HepG2 (cell line): ENCODE measurements around the gene HMGN1.

Experiments
- BRCA1 ChIP-seq: sonication (generic); formaldehyde crosslinking; IDR thresholded peaks from 2 replicates; pipeline ENCODE4 v1.4.0; 2020; ENCODE audit warnings: missing genetic modification reagents
- FOXJ3 ChIP-seq: sonication (generic); formaldehyde crosslinking; IDR thresholded peaks from 2 replicates; pipeline ENCODE4 v1.4.0; 2020; ENCODE audit warnings: missing genetic modification reagents, mild to moderate bottlenecking, borderline replicate concordance
- JUNB ChIP-seq: sonication (generic); formaldehyde crosslinking; IDR thresholded peaks from 2 replicates; pipeline ENCODE4 v1.8.0; 2022; ENCODE audit warnings: missing genetic modification reagents, mild to moderate bottlenecking, borderline replicate concordance
- KAT7 ChIP-seq: IDR thresholded peaks from 2 replicates; pipeline ENCODE4 v1.6.1; 2018; ENCODE audit warnings: borderline replicate concordance, missing compliant biosample characterization
- NFE2 ChIP-seq: sonication (generic); formaldehyde crosslinking; IDR thresholded peaks from 2 replicates; pipeline ENCODE4 v1.4.0; 2020; ENCODE audit warnings: missing genetic modification reagents
- POLR2A ChIP-seq, 2 experiments: IDR thresholded peaks; 2 replicates each; pipeline ENCODE4 v1.6.1; 2011; ENCODE audit warnings: low read depth in 2 of 2, low read length in 2 of 2, mild to moderate bottlenecking in 1 of 2, moderate library complexity in 1 of 2; ENCODE audit not compliant: insufficient read depth in 1 of 2
- POLR2AphosphoS5 ChIP-seq: IDR thresholded peaks from 2 replicates; pipeline ENCODE4 v1.6.1; 2012; ENCODE audit warnings: low read depth, low read length
- ZNF530 ChIP-seq: sonication (generic); formaldehyde crosslinking; IDR thresholded peaks from 2 replicates; pipeline ENCODE4 v1.5.0; 2020; ENCODE audit warnings: low read depth, mild to moderate bottlenecking, missing genetic modification reagents
- TF ChIP-seq, protein P1 (sequence below), 2 experiments: fragments of 450-650 bp in 1 of 2; sonication (generic) in 1 of 2; formaldehyde crosslinking in 1 of 2; IDR thresholded peaks; 2 replicates each; pipeline versions ENCODE4 v1.6.1 to v1.8.0; 2016 to 2022; ENCODE audit warnings: antibody characterized with exemption in 1 of 2, mild to moderate bottlenecking in 1 of 2, missing genetic modification reagents in 1 of 2
- TF ChIP-seq, protein P2 (sequence below): sonication (generic); formaldehyde crosslinking; IDR thresholded peaks from 2 replicates; pipeline ENCODE4 v1.4.0; 2020; ENCODE audit warnings: mild to moderate bottlenecking, missing genetic modification reagents

DNA sequence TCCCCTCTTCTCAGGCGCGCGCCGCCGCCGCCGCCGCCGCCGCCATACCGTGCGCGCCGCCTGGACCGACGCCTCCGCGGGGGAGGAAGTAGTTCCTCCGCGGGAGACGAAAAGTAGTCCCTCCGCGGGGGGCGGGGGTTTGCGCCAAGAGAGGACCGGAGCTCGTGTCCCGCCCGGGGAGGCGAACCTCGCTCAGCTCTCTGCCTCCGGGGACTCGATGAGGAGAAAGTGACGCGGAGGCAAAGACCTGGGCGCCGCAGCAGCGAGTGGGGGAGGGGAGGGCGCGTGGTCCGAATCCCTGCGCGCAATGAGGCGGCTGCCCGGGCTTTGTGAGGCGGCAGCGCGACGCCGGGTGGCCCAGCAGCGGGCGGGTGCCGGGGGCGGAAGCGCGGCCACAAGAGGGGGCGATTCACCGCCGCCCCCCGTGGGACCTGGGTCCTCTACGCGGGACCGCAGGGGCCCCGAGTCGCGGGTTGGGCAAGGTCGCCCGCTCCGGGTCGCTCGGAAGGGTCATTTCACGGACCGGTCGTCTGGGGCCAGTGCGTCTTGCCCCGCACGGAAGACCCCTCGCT lies 35.2 kb downstream of the HMGN1 start, which contains the start of gene BRWD1:
- TF ChIP-seq, protein P1, sequence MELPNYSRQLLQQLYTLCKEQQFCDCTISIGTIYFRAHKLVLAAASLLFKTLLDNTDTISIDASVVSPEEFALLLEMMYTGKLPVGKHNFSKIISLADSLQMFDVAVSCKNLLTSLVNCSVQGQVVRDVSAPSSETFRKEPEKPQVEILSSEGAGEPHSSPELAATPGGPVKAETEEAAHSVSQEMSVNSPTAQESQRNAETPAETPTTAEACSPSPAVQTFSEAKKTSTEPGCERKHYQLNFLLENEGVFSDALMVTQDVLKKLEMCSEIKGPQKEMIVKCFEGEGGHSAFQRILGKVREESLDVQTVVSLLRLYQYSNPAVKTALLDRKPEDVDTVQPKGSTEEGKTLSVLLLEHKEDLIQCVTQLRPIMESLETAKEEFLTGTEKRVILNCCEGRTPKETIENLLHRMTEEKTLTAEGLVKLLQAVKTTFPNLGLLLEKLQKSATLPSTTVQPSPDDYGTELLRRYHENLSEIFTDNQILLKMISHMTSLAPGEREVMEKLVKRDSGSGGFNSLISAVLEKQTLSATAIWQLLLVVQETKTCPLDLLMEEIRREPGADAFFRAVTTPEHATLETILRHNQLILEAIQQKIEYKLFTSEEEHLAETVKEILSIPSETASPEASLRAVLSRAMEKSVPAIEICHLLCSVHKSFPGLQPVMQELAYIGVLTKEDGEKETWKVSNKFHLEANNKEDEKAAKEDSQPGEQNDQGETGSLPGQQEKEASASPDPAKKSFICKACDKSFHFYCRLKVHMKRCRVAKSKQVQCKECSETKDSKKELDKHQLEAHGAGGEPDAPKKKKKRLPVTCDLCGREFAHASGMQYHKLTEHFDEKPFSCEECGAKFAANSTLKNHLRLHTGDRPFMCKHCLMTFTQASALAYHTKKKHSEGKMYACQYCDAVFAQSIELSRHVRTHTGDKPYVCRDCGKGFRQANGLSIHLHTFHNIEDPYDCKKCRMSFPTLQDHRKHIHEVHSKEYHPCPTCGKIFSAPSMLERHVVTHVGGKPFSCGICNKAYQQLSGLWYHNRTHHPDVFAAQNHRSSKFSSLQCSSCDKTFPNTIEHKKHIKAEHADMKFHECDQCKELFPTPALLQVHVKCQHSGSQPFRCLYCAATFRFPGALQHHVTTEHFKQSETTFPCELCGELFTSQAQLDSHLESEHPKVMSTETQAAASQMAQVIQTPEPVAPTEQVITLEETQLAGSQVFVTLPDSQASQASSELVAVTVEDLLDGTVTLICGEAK (IDR thresholded peaks at IDR 0.05), result no peak
- TF ChIP-seq, protein P1 (CRISPR knock-in tag; IDR thresholded peaks at IDR 0.05), result peak; percentile 66
- TF ChIP-seq JUNB (CRISPR knock-in tag) (0 out of 2 replicates have a peak, but pooled peaks have one; percentile 38), POLR2AphosphoS5 (peak; percentile 68), BRCA1 (CRISPR knock-in tag) (no peak), ZNF530 (CRISPR knock-in tag) (no peak), NFE2 (no peak), POLR2A (IDR thresholded peaks at IDR 0.05; ENCODE audit: insufficient read depth in 1 of 2, low read depth in 2 of 2, low read length in 2 of 2) (peak; percentile 49 to 58; a peak in 3 of 4 replicates), FOXJ3 (CRISPR knock-in tag) (0 out of 2 replicates have a peak, but pooled peaks have one; percentile 11), KAT7 (CRISPR knock-in tag) (0 out of 2 replicates have a peak, but pooled peaks have one; percentile 6)
- TF ChIP-seq, protein P2, sequence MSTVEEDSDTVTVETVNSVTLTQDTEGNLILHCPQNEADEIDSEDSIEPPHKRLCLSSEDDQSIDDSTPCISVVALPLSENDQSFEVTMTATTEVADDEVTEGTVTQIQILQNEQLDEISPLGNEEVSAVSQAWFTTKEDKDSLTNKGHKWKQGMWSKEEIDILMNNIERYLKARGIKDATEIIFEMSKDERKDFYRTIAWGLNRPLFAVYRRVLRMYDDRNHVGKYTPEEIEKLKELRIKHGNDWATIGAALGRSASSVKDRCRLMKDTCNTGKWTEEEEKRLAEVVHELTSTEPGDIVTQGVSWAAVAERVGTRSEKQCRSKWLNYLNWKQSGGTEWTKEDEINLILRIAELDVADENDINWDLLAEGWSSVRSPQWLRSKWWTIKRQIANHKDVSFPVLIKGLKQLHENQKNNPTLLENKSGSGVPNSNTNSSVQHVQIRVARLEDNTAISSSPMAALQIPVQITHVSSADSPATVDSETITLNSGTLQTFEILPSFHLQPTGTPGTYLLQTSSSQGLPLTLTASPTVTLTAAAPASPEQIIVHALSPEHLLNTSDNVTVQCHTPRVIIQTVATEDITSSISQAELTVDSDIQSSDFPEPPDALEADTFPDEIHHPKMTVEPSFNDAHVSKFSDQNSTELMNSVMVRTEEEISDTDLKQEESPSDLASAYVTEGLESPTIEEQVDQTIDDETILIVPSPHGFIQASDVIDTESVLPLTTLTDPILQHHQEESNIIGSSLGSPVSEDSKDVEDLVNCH (CRISPR knock-in tag), result no peak
